Renal cortex interstitium (tissue), 11 donors: ENCODE measurements around the gene SCCPDH. TPM values are rescaled to one million over a fixed set of nuclear protein-coding genes. Genes with fewer than 3 reads are reported as not detected.

Experiments
- DNase-seq, 11 donors: peaks; one replicate each; pipeline ENCODE4 v3.0.0-alpha.2; 2013; ENCODE audit warnings: low read depth in 9 of 11, low spot score in 4 of 11; ENCODE audit errors: extremely low read depth in 1 of 11
- polyA plus RNA-seq, 3 donors: library from polyadenylated mRNA; unstranded; fragments of 120-200 nt; gene quantifications; one replicate each; pipeline ENCODE4 v1.2.1, GENCODE V29; 2013; ENCODE audit not compliant: insufficient read length in 3 of 3

SCCPDH gene
- polyA plus RNA-seq, 3 donors, result 51.5 to 60.9 (median 53.2) TPM

DNA sequence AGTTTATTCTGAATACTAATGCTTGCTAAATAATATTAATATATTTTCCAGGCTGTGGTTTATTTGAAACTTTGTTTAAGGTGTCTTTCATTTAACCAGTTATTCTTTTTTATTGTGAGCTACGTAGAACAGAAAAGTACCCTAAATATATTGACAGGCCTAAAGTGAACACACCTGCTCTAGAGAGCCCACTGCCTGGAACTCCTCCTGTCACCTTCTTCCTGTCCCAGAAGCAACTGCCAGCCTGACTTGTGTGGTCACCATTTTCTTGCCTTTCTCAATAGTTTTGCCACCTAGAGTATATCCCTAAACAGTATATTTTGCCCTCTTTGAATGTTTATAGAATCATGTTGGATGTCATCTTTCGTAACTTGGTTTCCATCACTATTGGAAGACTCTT is 48.5 kb downstream of the SCCPDH start:
- no peak for DNase-seq

DNA sequence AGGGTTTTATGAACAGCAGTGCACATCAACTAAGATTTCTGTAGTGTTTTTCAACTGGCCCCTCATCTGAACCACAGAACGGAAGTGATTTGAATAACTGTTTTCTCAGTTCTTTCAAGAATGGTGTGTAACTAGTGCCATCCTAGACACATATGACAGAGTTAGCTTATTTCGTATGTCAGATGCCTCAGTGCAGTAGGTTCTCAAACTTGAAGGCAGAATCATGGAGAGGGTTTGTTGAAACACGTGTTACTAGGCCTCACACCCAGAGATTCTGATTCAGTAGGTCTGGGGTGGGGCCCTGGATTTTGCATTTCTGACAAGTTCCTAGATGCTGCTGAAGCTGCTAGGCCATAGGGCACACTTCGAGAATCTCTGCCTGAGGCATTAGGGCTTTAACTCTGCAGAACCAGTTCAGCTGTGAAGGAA is 49.0 kb downstream of the SCCPDH start:
- no peak for DNase-seq

DNA sequence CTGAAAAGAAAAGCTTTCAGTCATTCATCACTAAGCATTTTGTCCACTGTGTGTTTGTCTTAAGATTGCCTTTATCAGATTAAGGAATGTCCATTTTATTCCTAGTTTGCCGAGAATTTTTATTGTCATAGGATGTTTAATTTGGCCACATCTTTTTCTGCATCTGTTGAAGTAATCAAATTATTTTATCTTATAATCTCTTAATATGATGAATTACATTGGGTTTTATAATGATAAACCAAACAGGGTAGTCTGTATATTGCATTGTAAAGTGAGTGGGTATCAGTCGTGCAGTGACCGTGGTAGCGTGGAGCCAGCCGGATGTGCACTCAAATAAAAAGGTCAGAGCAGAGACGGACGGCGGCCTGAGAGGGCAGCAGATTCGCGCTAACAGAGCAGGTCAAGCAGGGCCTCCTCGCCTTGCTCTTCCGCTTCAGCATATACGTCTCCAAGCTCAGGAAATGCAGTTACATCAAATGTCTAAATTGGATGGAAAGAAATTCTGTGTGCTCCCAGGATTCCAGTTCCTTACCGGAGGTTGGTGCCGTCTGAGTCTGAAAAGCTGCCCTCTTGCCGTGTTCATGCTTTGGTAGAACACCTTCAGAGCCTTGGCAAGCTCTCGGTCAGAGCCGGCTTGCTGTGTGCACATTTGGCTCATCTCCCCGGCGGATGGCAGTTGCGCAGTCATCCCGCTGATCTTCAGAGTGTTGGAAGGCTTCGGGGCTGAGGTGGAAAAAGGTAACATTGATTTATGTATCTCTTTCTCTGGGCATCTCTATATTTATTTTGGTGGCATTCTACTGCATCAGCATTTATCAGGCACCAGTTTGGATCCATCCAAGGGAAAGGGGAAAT is 51.5 kb downstream of the SCCPDH start:
- no peak for DNase-seq

DNA sequence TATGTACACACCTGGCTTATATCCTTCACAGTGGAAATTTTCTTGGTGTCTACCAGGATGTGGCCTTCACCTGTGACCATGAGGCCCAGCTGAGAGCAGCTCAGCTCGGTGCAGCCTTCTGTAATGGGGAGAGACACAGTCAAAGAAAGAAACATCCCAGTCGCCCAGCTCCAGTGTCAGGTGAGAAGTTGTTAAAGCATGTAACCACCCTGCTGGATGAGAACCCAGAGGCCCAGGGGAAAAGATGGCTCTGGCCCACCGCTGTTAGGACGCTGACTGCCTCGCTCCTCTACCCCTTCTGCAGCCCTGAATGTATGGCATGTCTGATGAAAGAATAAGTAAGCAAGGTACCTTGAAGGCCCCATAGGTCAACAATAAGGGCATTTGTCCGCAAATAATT is 52.7 kb downstream of the SCCPDH start:
- DNase-seq, result no peak

DNA sequence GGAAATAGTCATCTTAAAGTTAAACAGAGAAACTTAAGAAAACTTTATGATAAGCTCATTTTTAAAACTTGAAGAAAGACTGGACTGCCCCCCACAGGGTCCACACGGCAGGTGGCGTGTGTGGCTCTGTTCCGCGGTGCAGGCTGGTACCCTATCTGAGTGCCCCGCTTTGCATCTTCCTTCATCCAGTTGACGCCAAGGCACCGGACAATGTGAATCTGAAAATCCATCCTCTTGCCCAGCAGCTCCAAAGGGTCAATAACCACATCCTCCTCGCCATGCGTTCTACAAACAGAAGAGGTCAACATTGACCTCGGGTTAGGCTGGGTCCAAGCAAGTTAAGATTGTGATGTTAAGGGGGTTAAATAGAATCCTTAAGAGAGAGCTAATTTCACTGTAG is 54.5 kb downstream of the SCCPDH start:
- DNase-seq, result no peak

DNA sequence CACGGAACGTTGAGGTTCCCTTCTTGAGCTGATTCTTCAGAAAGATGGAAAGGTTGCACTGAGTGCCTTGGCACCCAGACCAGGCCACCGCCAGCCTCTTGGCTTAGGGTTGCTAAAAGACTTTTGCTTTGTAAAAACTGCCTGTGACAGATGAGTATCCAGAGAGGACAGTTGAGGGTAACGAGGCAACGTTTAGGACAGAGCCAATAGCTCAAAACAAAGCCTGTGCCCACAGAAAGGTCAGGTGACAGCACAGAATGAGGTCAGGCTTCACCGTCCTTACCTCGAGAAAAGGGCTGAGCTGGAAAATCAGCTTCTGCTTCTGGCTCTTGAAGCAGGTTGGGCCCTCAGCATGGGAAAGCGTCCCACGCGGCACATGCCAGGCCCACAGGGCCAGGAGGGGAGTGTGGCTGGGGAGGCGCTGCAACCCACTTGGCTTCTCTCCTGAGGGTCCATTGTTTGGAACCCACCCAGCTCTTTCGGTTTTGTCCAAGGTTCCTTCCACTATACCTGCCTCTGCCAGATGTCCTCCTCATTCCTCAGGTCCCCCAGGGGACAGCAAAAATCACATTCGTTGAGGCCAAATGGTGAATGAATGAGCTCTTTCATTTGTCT is 55.5 kb downstream of the SCCPDH start:
- DNase-seq, result no peak

DNA sequence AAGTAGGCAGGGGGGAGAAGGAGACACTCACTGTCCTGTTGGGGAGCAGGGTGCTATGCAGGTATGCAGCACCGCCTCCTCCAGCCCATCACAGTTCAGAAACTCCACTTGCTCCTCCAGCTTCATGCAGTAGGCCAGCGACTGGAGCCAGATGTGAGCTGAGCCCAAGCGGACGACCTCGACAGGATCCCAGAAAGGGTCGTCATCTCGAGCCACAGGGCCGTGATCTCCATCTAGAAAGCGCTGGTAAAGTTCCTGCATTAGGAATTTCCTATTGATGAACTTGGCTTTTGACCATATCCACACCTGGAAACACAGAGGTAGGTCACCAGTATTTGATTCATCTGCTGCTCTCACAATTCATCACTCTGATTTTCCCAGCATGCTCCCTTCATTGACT is 56.1 kb downstream of the SCCPDH start:
- no peak for DNase-seq

DNA sequence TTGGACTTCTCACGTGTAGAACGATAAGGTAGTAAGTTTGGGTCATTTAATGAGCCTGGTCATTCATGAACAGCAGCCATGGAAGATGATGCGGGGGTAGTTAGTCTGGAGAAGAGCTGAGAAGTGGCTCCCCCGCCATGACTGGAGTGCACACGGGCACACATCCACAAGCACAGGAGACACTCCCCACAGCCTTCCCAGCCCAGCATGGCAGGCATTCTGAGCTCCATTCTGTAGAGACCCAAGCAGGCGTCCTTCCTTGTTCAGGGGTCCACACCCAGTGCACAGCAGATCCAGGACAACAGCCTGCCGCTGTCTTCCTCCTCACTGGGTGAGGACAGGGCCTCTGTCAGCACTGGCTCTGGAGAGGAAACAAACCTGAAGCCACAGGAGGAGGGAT is 57.0 kb downstream of the SCCPDH start:
- DNase-seq, result no peak

DNA sequence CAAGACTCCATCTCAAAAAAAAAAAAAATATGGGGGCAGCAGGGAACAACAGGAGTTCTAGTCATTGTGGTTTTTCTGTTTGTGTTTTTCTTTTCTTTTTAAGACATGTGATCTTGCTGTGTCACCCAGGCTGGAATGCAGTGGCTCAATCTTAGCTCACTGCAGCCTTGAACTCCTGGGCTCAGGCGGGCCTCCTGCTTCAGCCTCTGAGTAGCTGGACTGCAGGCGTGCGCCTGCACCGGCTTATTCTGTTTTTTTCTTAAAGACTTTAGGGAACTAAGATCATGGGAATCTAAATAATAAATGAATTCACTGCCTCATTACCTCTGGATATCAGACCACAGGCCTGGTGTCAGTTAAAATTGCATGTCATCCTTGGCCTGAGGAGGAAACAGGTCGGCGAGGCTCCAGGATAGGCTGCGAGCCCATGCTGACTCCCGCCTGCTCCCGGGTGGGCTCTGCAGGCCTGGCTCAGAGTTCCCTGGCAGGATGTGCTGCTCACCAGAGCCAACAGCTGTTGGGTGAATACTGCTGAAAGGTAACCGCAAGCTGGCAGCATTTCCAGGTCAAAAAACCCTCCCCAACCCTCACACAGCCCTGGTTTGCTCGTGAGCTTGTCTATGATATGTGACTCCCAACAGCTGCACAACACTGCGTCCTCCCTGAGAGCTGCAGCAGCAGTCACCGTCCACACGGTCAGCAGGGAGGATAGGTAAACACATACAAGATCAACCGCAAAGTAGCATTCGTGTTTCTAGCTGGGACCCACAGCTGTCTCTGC is 58.1 kb downstream of the SCCPDH start:
- peak in 4 of 11 donors; percentile 33 to 55 (median 43) for DNase-seq

DNA sequence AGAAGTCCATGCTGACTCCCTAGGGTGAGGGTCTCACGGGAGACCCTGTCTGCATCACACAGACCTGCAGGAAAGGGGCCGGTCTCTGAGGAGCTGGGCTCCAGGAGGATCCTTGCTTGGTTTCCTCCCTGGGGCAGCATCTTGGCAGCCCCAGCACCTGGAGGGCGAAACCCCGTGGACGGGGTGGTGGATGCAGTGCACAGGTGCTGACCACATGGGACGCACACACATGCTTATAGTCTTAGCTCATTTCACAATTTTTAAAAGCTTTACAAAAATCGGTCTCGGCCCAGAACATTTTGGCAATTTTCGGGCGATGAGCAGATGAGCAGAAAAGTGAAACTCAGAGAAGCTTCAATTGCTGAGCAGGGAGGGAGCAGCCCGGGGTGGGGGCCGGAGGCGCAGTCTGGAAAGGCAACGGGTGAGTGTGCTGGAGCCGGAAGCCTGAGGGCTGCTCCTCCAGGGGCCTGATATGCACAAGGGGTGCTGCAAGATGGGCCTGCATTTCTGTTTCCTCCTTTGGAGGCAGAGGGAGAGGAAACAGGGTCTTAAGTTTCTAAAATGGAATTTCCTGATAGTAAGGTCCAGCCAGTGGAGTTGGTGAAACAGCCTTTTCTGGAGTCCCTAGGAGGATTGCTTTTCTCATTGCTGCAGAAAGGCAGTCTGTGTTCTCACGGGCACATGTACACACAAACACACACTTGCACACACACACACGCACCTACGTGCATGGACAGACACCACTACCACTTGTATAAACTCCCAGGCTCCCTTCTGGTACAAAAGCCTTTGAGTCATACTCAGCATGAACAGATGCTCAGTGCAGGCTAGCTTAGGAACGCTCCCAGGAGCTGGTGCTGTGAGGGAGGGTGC is 60.6 kb downstream of the SCCPDH start:
- DNase-seq, result no peak

DNA sequence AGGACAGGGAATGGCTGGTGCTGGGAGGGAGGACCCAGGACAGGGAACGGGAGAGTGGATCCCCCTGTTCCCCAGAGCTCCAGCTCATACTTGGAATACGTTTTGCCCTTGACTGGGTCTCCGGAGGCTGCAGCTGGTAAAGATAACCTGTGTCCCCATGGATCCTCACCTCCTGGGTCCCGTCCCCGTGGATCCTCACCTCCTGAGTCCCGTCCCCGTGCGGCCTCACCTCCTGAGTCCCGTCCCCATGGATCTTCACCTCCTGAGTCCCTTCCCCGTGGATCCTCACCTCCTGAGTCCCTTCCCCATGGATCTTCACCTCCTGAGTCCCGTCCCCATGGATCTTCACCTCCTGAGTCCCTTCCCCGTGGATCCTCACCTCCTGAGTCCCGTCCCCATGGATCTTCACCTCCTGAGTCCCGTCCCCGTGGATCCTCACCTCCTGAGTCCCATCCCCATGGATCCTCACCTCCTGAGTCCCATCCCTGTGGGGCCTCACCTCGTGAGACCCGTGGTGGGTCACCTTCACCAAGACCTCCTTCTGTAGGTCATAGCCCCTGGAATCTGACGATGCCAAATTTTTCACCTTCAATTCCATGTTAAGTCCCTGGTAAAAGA is 61.4 kb downstream of the SCCPDH start:
- no peak for DNase-seq

DNA sequence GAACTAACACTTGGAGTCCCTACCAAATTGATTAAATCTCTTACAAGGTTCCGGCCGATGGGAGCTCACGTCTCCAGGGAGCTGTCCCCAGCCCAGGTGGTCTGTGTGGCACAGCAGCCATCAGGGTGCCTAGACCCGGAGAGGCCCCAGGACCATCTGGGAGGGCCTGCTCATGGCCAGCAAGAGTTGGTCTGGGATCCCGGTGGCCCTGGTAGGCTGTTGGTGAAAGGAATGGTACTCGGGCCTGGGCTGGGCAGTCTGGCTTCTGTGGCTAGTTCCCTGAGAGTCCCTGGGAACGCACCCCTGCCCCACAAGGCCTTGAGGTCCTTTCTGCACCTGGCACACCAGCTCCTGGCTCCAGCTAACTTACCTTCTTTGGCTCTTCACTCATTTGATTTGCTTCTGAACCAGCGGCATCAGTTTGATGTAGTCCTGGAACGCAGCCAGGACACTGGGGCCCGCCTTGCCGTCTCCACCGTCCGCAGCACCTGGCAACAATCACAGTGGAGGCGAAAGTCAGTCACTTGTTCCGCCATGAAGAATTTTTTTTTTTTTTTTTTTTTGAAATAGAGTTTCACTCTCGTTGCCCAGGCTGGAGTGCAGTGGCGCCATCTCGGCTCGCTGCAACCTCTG is 62.5 kb downstream of the SCCPDH start:
- DNase-seq, result no peak

DNA sequence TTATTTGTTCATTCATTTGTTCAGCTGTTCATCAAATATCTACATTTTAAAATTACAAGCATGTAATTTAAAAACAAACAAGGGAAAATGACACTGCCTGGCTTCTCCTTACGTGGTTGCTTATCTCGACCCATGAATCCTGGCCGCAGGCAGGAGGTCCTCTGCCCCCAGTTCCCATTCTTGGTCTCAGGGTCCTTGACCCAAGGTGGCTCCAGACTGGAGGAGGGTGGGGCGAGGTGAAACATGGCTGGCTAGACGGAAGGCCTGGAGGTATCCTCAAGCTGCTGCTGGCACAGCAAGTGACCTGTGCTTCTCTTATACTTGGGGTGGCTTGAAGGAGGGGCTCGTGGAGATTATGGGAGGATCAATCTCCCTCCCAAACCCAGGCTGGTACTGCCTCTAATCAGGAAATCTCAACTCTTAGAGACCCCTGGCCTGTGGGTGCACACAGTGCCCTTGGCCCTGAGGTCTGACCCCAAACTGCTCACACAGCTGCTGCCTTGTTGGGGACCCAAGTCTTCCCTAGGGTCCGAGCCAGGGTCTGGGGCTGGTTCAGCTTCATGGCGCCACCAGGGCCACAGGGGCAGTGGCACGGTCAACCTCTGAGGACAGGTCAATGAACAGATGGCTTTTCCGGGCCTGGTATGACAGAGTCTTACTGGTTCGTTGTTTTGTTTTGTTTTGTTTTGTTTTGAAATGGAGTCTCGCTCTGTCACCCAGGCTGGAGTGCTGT is 63.7 kb downstream of the SCCPDH start:
- DNase-seq, result no peak

DNA sequence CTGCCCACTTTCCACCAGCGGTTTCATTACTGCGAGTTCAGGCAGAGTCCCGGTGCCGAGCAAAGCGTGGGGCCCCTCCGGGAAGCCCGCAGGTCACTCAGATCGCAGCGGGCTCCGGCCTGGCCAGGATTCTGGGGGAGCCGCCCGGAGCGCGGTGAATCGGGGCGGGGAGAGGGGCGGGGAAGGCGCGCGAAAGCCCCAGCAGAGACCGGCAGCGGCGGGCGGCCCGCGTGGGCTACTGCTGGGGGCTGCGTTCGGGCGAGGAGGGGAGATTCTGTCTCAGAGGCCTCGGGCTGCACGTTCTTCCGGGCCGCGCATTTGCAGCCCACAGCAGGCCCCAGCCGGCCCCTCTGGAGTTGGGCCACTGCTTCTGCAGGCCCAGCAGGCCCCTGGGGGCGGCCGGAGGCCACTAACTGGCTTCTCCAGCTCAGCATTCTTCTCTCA is 64.7 kb downstream of the SCCPDH start:
- no peak for DNase-seq

DNA sequence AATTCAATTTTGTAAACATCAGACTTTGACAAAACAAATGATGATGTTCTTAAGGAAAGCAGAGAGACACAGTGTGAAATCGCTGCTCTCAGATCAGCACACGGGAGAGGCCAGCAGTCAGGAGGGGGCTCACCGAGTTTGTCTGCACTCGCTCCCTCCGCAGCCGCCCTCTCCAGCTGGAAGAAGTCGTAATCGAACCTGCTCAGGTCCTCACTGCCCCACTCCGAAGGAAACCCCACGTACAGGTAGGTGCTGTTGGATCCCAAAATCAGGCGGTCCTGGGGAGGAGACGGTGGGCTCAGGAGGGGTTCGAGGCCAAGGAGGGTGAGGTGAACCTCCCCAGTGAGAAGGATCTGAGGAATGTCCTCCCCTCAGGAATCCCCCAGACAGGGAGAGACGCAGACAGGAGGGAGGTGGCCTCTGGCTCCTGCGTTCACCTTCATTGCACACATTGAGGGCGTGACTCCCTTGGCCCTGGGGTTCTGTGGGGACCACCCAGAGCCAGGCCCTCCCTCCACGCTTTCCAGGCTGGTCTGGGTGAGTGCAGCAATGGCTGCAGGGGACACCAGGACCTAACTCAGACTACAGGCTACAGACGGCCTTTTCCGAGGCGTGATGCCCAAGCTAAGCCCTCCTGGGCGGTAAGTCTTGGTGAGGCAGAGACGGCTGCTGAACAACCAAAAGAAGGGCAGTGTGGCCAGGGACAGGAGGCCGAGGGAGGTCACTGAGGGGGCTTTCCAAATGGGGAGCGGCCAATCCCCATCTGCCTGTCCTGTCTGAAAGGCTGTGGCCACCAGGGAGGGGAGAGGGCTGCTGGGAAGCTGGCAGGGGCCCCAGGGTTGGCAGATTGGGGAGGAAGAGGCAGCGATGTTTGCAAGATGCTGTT is 65.5 kb downstream of the SCCPDH start:
- DNase-seq, result no peak

DNA sequence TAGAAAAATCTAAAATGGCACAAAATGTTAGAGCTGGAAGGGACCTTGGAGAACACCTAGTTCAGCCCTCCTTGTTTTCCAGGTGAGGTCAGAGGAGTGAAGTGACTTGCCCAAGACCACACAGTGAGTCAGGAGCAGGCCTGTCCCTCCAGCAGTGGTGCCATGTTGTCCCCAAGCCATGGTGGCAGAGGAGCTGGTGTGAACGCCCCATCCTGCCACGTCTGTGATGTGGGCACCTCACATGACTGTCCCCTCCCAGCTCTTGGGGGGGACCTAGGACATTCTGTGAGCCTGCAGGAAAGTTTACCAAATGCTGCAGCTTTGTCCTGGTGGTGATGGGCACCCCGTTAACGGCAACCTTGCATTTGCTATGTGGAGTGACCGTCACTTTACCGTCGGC is 66.2 kb downstream of the SCCPDH start:
- DNase-seq, result no peak

DNA sequence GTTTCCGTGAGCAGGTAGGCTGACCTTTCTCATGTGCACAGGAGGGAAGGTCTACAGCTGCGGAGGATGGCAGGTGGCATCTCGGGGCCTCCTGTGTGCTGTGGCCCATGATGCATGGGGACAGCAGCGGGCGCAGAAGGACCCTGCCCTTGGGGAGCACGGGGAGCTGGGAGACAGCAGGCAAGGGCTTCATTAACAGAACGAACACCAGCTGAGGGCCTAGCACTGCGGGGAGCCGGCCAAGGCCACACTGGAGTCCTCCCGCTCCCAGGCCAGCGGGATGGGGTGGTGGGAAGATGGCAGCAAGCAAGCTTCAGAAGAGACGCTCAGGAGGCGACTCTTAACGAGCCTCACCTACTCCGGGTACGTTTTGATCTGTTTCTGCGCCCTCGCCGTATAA is 66.6 kb downstream of the SCCPDH start:
- DNase-seq, result no peak
